OCI-LY1 (cell line): Measurements from ENCODE around the gene NUP107.

Experiments used
- CTCF ChIP-seq: fragments of 200-600 bp; sonication (generic), shearing (Covaris generic); IDR thresholded peaks from 2 replicates; pipeline ENCODE4 v1.5.1; 2017; ENCODE audit warnings: mild to moderate bottlenecking, antibody characterized with exemption, low read length, moderate library complexity, mixed read lengths
- EZH2 ChIP-seq: fragments of 200-600 bp; sonication (generic), shearing (Covaris generic); IDR thresholded peaks from 2 replicates; pipeline ENCODE4 v1.8.0; 2017; ENCODE audit warnings: borderline replicate concordance, mixed run types, mild to moderate bottlenecking, antibody characterized with exemption, low read length, moderate library complexity, mixed read lengths

GRCh38 chr12:68788554-68789143 is 101.9 kb downstream of the NUP107 start:
- TF ChIP-seq CTCF (no peak), EZH2 (no peak)
